ENCODE data around the gene CDKAL1.
A peak's percentile ranks its signal among the peaks of the same experiment; 100 is the strongest.
"Not testable (repeated sequence)": the region's sequence is repeated elsewhere in the genome, so short reads cannot be mapped to it uniquely, and the experiment has no call there.

The CDKAL1 gene

GRCh38 chr6:20534295-20535262 lies at the start of gene CDKAL1:
Gene CDKAL1 (plus strand): TSS chr6:20534457. CDS start chr6:20546351, 11,894 bp downstream.
- peak; percentile 92 for DNase-seq

GRCh38 chr6:20486641-20487040 lies 47.6 kb upstream of the CDKAL1 start:
- DNase-seq, result no peak

GRCh38 chr6:20487669-20488375 lies 46.4 kb upstream of the CDKAL1 start:
- DNase-seq, result no peak

- DNase-seq, result no peak
These were observed 43.7 kb upstream of the CDKAL1 start for GRCh38 chr6:20490591-20490990.

- DNase-seq, result no peak
These were observed 42.2 kb upstream of the CDKAL1 start for GRCh38 chr6:20492099-20492498.

GRCh38 chr6:20497216-20498040 lies 36.8 kb upstream of the CDKAL1 start:
- no peak for DNase-seq

- no peak for DNase-seq
These were observed 36.2 kb upstream of the CDKAL1 start for GRCh38 chr6:20498041-20498385.

GRCh38 chr6:20509212-20509611 lies 25.0 kb upstream of the CDKAL1 start:
- no peak for DNase-seq

- DNase-seq, result no peak
These were observed 22.4 kb upstream of the CDKAL1 start for GRCh38 chr6:20511852-20512251.

- not testable (repeated sequence) for DNase-seq
These were observed 9.0 kb upstream of the CDKAL1 start for GRCh38 chr6:20525208-20525607.

GRCh38 chr6:20529086-20529448 lies 5.2 kb upstream of the CDKAL1 start:
- not testable (repeated sequence) for DNase-seq

GRCh38 chr6:20532881-20533280 lies 1.4 kb upstream of the CDKAL1 start:
- DNase-seq, result no peak

- DNase-seq, result no peak
These were observed 437 bp upstream of the CDKAL1 start for GRCh38 chr6:20533746-20534294.

GRCh38 chr6:20538131-20538662 lies 3.9 kb downstream of the CDKAL1 start:
- DNase-seq, result no peak

GRCh38 chr6:20538907-20539306 lies 4.7 kb downstream of the CDKAL1 start:
- DNase-seq, result no peak

- DNase-seq, result no peak
These were observed 5.1 kb downstream of the CDKAL1 start for GRCh38 chr6:20539387-20539786.

- DNase-seq, result no peak
These were observed 6.4 kb downstream of the CDKAL1 start for GRCh38 chr6:20540683-20541082.

GRCh38 chr6:20541382-20541781 lies 7.1 kb downstream of the CDKAL1 start:
- DNase-seq, result no peak

GRCh38 chr6:20542927-20543602 lies 8.8 kb downstream of the CDKAL1 start:
- peak; percentile 28 for DNase-seq

GRCh38 chr6:20548264-20548663 lies 14.0 kb downstream of the CDKAL1 start:
- DNase-seq, result no peak

- DNase-seq, result not testable (repeated sequence)
These were observed 15.1 kb downstream of the CDKAL1 start for GRCh38 chr6:20549398-20549797.

- DNase-seq, result no peak
These were observed 20.1 kb downstream of the CDKAL1 start for GRCh38 chr6:20554326-20554725.

All from activated CD4-positive, alpha-beta T cell treated with anti-CD3 and anti-CD28 coated beads for 48 hours (primary cell).